GM12801 (cell line): ENCODE measurements around the gene CLDN3.

Experiments used
- CTCF ChIP-seq: IDR thresholded peaks from one replicate; pipeline ENCODE4 v1.5.1; 2011; ENCODE audit warnings: control low read depth; ENCODE audit not compliant: insufficient read length; ENCODE audit errors: extremely low read depth

Gene CLDN3

GRCh38 chr7:73802459-73802858 lies 32.4 kb upstream of the CLDN3 start:
- no peak for TF ChIP-seq CTCF

- TF ChIP-seq CTCF: no peak
These were observed 31.5 kb upstream of the CLDN3 start for GRCh38 chr7:73801577-73801976.

DNA sequence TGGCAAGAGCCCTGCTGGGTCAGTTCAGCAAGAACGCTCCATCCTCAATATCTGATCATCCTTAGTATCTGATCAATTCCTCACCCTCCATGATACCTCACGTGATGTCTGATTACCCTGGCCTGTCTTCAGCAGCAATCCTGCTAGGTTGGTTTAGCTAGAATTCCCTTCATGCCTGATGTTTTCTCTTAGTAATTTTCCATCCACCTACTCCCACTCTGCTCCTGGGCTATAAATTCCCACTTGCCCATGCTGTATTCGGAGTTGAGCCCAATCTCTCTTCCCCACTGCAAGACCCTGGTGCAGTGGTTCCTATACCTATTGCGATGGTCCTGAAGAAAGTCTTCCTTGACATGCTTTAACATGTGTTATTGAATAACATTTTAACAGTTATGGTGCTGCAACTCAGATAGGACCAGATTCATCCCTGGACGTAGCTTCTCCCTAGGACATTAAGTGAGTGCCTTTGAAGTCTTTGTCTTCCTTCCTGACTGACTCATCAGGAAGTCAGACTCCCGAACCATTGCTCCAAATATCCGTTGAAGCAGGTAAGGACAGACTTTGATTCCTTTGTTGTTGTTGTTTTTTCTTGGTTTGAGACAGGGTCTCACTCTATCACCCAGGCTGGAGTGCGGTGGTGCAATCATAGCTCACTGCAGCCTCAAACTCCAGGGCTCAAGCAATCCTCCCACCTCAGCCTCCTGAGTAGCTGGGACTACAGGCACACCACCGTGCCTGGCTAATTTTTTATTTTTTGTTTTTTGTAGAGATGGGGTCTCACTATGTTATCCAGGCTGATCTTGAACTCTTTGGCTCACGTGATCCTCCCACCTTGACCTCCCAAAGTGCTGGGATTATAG lies 29.4 kb upstream of the CLDN3 start:
- no peak for TF ChIP-seq CTCF

DNA sequence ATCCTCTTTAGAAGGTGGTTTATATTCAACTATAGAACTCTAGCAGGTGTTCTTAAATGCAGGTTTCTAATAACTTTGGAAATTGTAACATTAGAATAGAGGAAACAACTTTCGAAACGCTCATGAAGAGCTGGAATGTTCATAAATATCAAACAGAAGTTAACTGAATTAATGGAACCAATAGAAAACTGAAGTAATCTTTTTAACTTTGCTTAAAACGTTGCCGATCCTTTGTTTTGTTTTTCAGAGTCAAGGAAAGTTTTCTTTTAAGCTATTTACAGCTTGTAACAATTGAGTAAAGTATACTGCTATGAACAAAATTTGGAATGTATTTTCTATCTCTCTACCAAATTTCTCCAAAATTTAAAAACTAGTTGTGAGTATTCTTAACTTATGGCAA lies 19.0 kb upstream of the CLDN3 start:
- TF ChIP-seq CTCF: no peak

GRCh38 chr7:73786588-73786987 lies 16.5 kb upstream of the CLDN3 start:
- TF ChIP-seq CTCF: no peak

DNA sequence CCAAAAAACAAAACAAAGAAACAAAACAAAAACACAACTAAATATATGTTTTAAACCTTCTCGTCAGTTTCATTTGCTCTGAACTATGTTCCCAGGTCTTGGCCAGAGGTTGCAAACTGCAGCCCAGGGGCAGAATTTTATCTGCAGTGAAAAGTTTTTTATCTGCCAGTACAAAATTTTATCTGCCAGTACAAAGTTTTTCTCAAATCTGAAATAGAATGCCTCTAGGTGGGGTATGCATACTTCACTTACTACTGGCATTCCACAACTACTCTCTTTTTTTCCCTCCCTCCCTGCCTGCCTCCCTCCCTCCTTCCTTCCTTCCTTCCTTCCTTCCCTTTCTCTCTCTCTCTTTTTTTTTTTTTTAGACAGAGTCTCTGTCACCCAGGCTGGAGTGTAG lies 9.4 kb upstream of the CLDN3 start:
- no peak for TF ChIP-seq CTCF

DNA sequence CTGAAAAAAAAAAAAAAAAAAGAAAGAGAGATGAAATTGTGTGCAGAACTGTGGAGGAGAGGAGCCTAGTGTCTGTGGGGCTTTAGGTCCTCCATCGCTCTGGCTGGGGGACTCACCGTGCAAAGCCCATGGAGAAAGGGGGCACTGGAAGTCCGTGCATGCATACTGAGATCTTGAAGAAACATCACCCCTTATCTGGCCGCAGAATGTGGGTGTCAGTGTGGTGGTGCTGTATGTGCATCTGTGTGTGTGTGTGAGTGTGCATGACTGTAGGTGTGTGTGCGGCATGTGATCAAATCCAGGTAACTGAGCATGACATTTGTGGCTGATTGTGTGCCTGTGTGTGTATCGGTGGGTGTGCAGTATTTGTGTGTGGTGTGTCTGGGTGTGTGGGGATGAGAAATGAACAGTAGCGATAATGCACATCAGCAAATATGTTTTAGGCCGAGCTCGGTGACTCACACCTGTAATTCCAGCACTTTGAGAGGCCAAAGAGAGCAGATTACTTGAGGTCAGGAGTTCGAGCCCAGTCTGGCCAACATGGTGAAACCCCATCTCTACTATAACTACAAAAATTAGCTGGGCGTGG lies 8.8 kb upstream of the CLDN3 start:
- TF ChIP-seq CTCF: no peak
